GM21825 (cell line): Measurements from ENCODE around the gene ATP5ME.

Experiments
- ATAC-seq: cut with Tn5 transposase; IDR thresholded peaks from one replicate; pipeline ENCODE4 v1.9.1; 2021; ENCODE audit warnings: mild to moderate bottlenecking, moderate library complexity; ENCODE audit not compliant: unreplicated experiment

The ATP5ME gene

DNA sequence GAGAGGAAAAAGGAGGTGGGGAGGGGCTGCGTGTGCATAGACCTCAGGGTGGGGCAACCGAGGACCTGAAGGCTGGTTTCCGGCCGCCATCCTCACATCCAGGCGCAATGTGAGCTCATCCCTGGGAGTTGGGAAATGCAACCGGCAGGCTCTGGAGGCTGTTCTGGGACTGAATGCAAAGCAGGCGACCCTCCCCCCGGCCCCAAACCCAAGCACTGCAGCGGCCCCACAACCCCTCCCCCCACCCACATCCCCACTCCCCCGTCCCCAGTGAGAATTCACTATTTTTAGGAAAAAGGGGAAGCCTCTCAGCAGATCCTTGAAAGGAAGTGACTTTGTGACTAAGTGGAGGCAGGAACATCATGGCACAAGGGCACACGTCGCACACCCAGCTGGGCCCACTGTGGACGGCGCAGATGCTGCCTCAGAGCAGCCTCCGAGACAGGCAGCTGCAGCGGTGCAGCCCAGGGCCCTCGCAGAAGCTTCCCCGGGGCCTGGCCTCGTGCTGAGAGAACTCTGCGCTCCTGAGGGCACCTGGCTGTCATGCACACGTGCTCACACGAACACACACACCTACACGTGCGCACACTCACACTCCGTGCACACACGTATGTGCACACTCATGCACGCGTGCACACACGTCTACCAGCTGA is 50.0 kb downstream of the ATP5ME start:
- ATAC-seq = no peak

DNA sequence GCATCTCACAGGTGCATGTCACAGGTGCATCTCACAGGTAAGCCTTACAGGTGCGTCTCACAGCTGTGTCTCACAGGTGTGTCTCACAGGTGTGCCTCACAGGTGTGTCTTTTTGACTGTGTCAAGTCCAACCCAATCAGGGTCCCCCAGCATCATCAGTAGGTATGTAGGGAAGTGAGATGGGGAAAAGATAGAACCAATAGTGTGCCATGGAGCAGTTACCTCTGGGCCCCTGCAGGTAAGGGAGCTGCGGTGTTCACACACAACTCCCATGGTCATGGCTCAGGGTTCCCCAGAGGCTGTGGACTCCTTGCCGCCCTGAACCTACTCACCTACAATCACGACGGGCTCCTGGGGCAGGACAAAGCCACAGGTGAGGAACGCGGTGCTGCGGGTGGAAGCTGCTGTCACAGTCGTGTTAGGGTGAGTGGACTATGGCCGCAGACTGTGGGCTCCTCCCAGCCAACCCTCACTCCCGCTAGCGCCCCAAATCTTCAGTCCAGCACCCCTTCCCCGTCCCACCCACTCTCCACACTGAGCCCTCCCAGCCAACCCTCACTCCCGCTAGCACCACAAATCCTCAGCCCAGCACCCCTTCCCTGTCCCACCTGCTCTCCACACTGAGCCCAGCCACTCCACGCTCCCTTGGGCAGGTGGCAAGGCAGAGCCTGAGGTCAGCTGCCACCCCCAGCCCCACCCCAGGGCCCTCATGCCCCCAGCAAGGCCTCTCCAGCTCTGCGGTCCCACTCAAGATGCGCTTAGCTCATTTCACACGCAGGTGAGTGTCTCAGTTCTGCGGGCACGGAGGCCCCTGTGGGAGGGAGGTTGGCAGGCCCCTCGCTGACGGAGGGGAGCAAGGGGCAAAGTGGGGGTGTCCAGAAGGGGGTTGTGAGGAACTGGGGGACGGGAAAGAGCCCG is 50.8 kb downstream of the ATP5ME start:
- ATAC-seq = no peak
